Ishikawa (cell line): ENCODE data around the gene ILK.

ENCODE experiments used
- CREB1 ChIP-seq: IDR thresholded peaks from 2 replicates; pipeline ENCODE4 v1.6.1; 2012; ENCODE audit warnings: low read depth
- MAX ChIP-seq: IDR thresholded peaks from 2 replicates; pipeline ENCODE4 v1.6.1; 2012

GRCh38 chr11:6611963-6612212 lies 8.3 kb downstream of the ILK start:
- TF ChIP-seq CREB1 (no peak), MAX (no peak)
